Panc1 (cell line): ENCODE measurements around the gene GGCX. TPM values are rescaled to one million over a fixed set of nuclear protein-coding genes. Genes with fewer than 3 reads are reported as not detected.

Source experiments
- ATAC-seq: fragments of 200-7000 bp; cut with Tn5 transposase; 2 replicates; pipeline ENCODE4 v1.9.1; 2020; ENCODE audit warnings: mild to moderate bottlenecking, moderate library complexity
- BruUV-seq: library from RNA; stranded (reverse); fragments of 400-500 nt; replicated peaks from 2 replicates; lab custom pipeline; 2021; lab: Mats Ljungman, UMichigan
- CTCF ChIA-PET: fragments of 300-600 bp; sonication (Branson Sonifier 250); formaldehyde crosslinking; loops from one replicate; lab custom pipeline; 2022; ENCODE audit warnings: antibody characterized with exemption; lab: Charles Lee
- POLR2A ChIA-PET: fragments of 300-600 bp; sonication (Branson Sonifier 250); formaldehyde crosslinking; loops from one replicate; lab custom pipeline; 2022; ENCODE audit warnings: antibody characterized with exemption; lab: Charles Lee
- DNase-seq: peaks from one replicate; pipeline ENCODE4 v3.0.0-alpha.2; 2010; ENCODE audit warnings: low read depth, low spot score
- H3K27ac ChIP-seq: 2 replicates; pipeline ENCODE4 v1.5.1; 2011; ENCODE audit warnings: mild to moderate bottlenecking, low read length, inconsistent platforms
- H3K27me3 ChIP-seq: fragments of 200-500 bp; sonication (Bioruptor generic); 2 replicates; pipeline ENCODE4 v1.6.0; 2014; ENCODE audit warnings: low read length, inconsistent platforms; ENCODE audit not compliant: control insufficient read depth, insufficient read depth
- H3K36me3 ChIP-seq: fragments of 200-500 bp; sonication (Bioruptor generic); 2 replicates; pipeline ENCODE4 v1.5.1; 2014; ENCODE audit warnings: inconsistent platforms, mild to moderate bottlenecking, low read length, moderate library complexity; ENCODE audit not compliant: control insufficient read depth, insufficient read depth
- H3K4me1 ChIP-seq: 2 replicates; pipeline ENCODE4 v1.5.1; 2011; ENCODE audit warnings: inconsistent platforms, mild to moderate bottlenecking, low read length, moderate library complexity; ENCODE audit not compliant: control insufficient read depth, insufficient read depth
- H3K4me3 ChIP-seq, 2 experiments: 2 replicates each; pipeline ENCODE4 v1.5.1; 2011 to 2012; ENCODE audit warnings: low read depth in 2 of 2, low read length in 2 of 2, mild to moderate bottlenecking in 2 of 2, inconsistent platforms in 1 of 2, moderate library complexity in 1 of 2
- H3K9me3 ChIP-seq: fragments of 200-500 bp; sonication (Bioruptor generic); 2 replicates; pipeline ENCODE4 v1.5.1; 2014; ENCODE audit warnings: low read depth, mild to moderate bottlenecking, inconsistent platforms, low read length, moderate library complexity; ENCODE audit not compliant: control insufficient read depth, insufficient read depth
- POLR2AphosphoS5 ChIP-seq: IDR thresholded peaks from 2 replicates; pipeline ENCODE4 v1.6.1; 2012; ENCODE audit warnings: mild to moderate bottlenecking, low read depth, low read length, moderate library complexity
- SIN3A ChIP-seq: IDR thresholded peaks from 2 replicates; pipeline ENCODE4 v1.6.1; 2012; ENCODE audit warnings: low read depth, mild to moderate bottlenecking, low read length, moderate library complexity, borderline replicate concordance; ENCODE audit not compliant: insufficient read depth
- TCF7L2 ChIP-seq: IDR thresholded peaks from 2 replicates; pipeline ENCODE4 v1.6.1; 2011; ENCODE audit warnings: mild to moderate bottlenecking, low read depth, low read length, inconsistent platforms
- in situ Hi-C: cut with HindIII; loops from 2 replicates; pipeline ENCODE4 v1.10.0; 2016; ENCODE audit warnings: low sequenced_read_pairs, low pct_unique_long_range_greater_than_20kb
- intact Hi-C: fragments of 100-400 bp; cut with micrococcal nuclease; formaldehyde crosslinking; loops from one replicate; pipeline ENCODE4 v1.10.0; 2022; ENCODE audit not compliant: unreplicated experiment
- total RNA-seq: library from RNA; stranded (reverse); gene quantifications from one replicate; pipeline ENCODE4 v1.2.1, GENCODE V29; 2021; ENCODE audit not compliant: unreplicated experiment
- TF ChIP-seq, protein P1 (sequence below): fragments of 450-650 bp; IDR thresholded peaks from 2 replicates; pipeline ENCODE4 v1.5.1; 2017; ENCODE audit warnings: mild to moderate bottlenecking
- TF ChIP-seq, protein P2 (sequence below), 2 experiments: IDR thresholded peaks; 2 replicates each; pipeline ENCODE4 v1.6.1; 2011 to 2012; ENCODE audit warnings: low read depth in 2 of 2, control low read depth in 1 of 2, low read length in 1 of 2, mild to moderate bottlenecking in 1 of 2, moderate library complexity in 1 of 2; ENCODE audit not compliant: insufficient read depth in 1 of 2

The GGCX gene
- total RNA-seq, 1 experiment from 2014 or later, result 64.1 TPM

DNA sequence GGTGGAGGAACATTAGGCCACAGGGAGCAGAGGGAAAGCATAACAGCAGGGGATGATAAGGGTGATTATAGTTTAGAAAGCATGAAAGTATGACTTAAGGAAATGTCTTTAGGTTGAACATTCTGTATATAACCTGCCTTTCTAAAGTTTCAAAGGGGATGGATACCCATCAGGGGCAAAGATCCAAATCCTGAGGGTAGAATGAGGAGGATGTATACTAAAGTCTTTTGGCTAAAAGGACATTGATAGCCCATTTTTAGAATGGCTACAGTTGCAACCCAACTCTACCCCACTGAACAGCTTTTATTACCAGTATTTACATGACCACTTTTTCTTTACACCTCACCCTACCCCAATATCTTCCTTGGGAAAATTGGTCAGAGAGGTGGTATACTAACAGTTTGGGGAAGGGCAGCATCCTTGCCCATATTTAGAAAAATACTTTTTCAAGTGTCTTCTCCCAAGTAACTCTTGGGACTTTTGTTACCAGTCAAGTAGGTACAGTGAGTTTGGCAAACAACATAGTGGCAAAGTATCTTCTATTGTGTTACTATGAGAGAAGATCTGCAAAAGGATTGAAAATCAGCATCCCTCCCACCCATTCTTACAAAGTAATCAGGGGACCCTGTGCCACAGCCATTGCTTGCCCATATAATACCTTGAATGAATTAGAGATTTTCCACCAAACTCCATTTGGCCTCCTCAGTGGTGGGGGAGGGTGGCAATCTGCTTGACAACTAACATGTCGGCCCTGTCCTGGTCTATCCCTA is 14.0 kb downstream of the GGCX start:
- Histone ChIP-seq H3K9me3 (no peaks in the 10 kb centered on the region), H3K4me3 (no peak overlapping the region), H3K27ac (peak overlapping the region; percentile 100), H3K27me3 (no peaks in the 10 kb centered on the region), H3K4me1 (peaks cover 89% of the 10 kb centered on the region), H3K36me3 (peaks cover 21% of the 10 kb centered on the region)
- ATAC-seq (peak; percentile 38), DNase-seq (no peak)
- ChIA-PET CTCF (no interaction called here), POLR2A (interaction anchor here (0.5 to 0.6 kb wide), 2 partner anchors 97 to 236 kb away, joined by 3 to 8 read pairs; no protein-coding TSS in a partner anchor)
- intact Hi-C loops (loop anchor here (2.0 kb wide), 1 partner anchor 126 kb away; no protein-coding TSS in a partner anchor), in situ Hi-C loops (loop anchor here (25.0 kb wide), 1 partner anchor 135 kb away; the partner anchor contains the start of genes CAPG and SH2D6)
- no TSS peak for BruUV-seq
- TF ChIP-seq, protein P1, sequence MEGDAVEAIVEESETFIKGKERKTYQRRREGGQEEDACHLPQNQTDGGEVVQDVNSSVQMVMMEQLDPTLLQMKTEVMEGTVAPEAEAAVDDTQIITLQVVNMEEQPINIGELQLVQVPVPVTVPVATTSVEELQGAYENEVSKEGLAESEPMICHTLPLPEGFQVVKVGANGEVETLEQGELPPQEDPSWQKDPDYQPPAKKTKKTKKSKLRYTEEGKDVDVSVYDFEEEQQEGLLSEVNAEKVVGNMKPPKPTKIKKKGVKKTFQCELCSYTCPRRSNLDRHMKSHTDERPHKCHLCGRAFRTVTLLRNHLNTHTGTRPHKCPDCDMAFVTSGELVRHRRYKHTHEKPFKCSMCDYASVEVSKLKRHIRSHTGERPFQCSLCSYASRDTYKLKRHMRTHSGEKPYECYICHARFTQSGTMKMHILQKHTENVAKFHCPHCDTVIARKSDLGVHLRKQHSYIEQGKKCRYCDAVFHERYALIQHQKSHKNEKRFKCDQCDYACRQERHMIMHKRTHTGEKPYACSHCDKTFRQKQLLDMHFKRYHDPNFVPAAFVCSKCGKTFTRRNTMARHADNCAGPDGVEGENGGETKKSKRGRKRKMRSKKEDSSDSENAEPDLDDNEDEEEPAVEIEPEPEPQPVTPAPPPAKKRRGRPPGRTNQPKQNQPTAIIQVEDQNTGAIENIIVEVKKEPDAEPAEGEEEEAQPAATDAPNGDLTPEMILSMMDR, result no peak
- TF ChIP-seq TCF7L2, result peak; percentile 51; the same call in 1 of the 2 replicates
- TF ChIP-seq SIN3A, result peak; percentile 4; the same call in 1 of the 2 replicates
- TF ChIP-seq, protein P2, sequence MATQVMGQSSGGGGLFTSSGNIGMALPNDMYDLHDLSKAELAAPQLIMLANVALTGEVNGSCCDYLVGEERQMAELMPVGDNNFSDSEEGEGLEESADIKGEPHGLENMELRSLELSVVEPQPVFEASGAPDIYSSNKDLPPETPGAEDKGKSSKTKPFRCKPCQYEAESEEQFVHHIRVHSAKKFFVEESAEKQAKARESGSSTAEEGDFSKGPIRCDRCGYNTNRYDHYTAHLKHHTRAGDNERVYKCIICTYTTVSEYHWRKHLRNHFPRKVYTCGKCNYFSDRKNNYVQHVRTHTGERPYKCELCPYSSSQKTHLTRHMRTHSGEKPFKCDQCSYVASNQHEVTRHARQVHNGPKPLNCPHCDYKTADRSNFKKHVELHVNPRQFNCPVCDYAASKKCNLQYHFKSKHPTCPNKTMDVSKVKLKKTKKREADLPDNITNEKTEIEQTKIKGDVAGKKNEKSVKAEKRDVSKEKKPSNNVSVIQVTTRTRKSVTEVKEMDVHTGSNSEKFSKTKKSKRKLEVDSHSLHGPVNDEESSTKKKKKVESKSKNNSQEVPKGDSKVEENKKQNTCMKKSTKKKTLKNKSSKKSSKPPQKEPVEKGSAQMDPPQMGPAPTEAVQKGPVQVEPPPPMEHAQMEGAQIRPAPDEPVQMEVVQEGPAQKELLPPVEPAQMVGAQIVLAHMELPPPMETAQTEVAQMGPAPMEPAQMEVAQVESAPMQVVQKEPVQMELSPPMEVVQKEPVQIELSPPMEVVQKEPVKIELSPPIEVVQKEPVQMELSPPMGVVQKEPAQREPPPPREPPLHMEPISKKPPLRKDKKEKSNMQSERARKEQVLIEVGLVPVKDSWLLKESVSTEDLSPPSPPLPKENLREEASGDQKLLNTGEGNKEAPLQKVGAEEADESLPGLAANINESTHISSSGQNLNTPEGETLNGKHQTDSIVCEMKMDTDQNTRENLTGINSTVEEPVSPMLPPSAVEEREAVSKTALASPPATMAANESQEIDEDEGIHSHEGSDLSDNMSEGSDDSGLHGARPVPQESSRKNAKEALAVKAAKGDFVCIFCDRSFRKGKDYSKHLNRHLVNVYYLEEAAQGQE (IDR thresholded peaks at IDR 0.05; ENCODE audit: insufficient read depth in 1 of 2, low read depth in 2 of 2, low read length in 1 of 2), result no peak
- peak; percentile 64 for TF ChIP-seq POLR2AphosphoS5

DNA sequence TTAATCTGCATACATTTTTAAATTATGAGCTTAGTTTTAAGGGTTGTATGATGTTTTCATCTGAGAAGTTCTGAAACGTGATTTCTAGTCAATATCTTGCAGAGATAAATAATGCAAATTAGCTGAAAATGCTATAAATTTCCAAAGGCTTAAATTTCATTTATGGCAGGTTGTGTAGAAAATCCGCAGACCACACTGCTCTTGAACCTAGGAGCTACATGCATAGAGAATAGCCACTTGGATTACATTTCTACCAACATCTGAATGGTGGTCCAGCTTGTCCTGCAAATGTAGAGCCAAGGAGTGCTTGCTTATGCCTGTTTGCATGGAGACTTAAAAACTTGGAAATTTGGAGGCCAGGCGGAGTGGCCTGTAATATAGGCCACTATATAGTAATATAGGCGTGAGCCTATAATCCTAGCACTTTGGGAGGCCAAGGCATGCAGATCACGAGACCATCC is 15.5 kb downstream of the GGCX start:
- Histone ChIP-seq H3K36me3 (peaks cover 33% of the 10 kb centered on the region), H3K27me3 (no peaks in the 10 kb centered on the region), H3K4me1 (peaks cover 85% of the 10 kb centered on the region), H3K9me3 (no peaks in the 10 kb centered on the region), H3K27ac (peak overlapping the region; percentile 100), H3K4me3 (no peak overlapping the region)
- POLR2A ChIA-PET, result interaction anchor here (0.9 to 2.4 kb wide), 6 partner anchors 23 to 124 kb away, joined by 3 to 6 read pairs (median 4); no protein-coding TSS in a partner anchor
- CTCF ChIA-PET, result no interaction called here
- in situ Hi-C loops, result loop anchor here (25.0 kb wide), 1 partner anchor 134 kb away; the partner anchor contains the start of genes CAPG and SH2D6
- intact Hi-C loops, result loop anchor here (2.0 kb wide), 2 partner anchors 125 to 155 kb away; no protein-coding TSS in a partner anchor
- TF ChIP-seq, protein P1, result no peak
- TF ChIP-seq POLR2AphosphoS5 (no peak), TCF7L2 (no peak), SIN3A (no peak)
- TF ChIP-seq, protein P2 (IDR thresholded peaks at IDR 0.05; ENCODE audit: insufficient read depth in 1 of 2, low read depth in 2 of 2, low read length in 1 of 2), result no peak
- BruUV-seq, result no TSS peak
- ATAC-seq (no peak; the same call in 1 of the 2 replicates), DNase-seq (no peak)
